Activated effector memory CD4-positive, alpha-beta T cell treated with anti-CD3 and anti-CD28 coated beads, Interleukin-2, amount 50 U/mL, for 16 hours (primary cell): ENCODE results near the gene HOXD4.

Source experiments
- DNase-seq: peaks from one replicate; pipeline ENCODE4 v3.0.0-alpha.2; 2020

Gene HOXD4

GRCh38 chr2:176193048-176193447, 41.7 kb downstream of the HOXD4 start:
- DNase-seq = no peak

GRCh38 chr2:176199902-176200301, 48.6 kb downstream of the HOXD4 start:
- no peak for DNase-seq

- DNase-seq = no peak
Observed at GRCh38 chr2:176200971-176201370, 49.6 kb downstream of the HOXD4 start.

GRCh38 chr2:176202491-176202890, 51.1 kb downstream of the HOXD4 start:
- no peak for DNase-seq
